G401.6 (cell line): ENCODE measurements around the gene RHCE.
"Not testable (repeated sequence)": the region's sequence is repeated elsewhere in the genome, so short reads cannot be mapped to it uniquely, and the experiment has no call there.

Experiments
- FAIRE-seq: peaks from 2 replicates; lab custom pipeline; 2012; peaks lifted over from hg19 to GRCh38; lab: Jason Lieb, UNC

The RHCE gene

GRCh38 chr1:25397549-25397948, 23.1 kb downstream of the RHCE start:
- FAIRE-seq, result not testable (repeated sequence)

DNA sequence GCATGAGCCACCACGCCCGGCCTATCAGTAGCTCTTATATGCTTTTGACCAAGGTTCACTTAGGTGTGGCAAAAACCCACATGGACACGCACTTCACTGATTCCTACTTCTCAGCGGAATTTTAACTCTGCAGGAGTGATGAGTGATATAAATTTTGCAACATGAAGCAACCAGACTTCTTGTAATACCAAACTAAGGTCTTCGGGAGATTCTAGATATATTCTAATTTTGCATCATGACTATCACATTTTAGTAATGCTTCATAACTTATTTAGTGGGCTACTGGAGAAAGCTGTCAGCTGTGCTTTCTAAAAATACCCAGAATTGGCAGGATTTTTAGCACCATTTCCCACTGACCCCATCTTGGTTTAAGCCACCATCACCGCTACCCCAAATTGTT, 27.8 kb downstream of the RHCE start:
- no peak for FAIRE-seq

- not testable (repeated sequence) for FAIRE-seq
Observed at GRCh38 chr1:25389721-25390120, 30.9 kb downstream of the RHCE start.

GRCh38 chr1:25388691-25389090, 31.9 kb downstream of the RHCE start:
- not testable (repeated sequence) for FAIRE-seq

DNA sequence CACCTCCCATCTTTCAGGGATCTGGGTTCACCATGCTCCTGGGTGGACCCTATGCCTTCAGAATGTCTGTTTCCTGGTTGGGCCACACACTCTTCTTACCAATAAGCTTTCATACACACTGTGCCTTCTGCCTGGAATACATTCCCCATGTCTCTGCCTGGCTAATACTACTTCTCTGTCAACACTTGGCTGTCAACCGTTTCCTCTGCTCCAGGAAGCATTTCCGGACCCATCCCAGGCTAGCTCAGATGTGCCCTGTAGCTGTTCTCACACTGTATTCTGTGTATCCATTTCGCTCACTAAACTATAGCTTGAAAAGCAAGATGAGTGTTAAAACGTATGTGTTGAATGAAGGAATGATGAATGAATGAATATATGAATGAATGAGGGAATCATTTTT, 33.5 kb downstream of the RHCE start:
- not testable (repeated sequence) for FAIRE-seq

- not testable (repeated sequence) for FAIRE-seq
Observed at GRCh38 chr1:25383875-25384274, 36.8 kb downstream of the RHCE start.

DNA sequence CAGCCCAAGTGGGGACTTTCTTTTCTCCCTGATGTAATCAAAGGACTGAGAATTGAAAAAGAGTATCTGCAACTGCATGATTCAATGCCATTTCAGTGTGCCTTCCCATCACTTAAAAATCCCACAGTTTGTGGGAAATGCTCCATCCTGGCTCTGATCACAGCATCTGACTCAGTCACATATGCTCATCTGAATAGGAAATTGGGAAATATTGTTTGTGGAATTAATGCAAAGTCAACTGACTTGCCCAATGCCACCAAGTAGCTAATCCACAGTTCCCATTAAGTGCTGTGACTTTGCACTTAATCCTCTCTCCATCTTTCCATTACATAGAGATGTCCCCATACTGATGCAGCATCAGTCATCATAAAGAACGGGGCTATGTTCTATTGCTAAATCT, 37.5 kb downstream of the RHCE start:
- not testable (repeated sequence) for FAIRE-seq

DNA sequence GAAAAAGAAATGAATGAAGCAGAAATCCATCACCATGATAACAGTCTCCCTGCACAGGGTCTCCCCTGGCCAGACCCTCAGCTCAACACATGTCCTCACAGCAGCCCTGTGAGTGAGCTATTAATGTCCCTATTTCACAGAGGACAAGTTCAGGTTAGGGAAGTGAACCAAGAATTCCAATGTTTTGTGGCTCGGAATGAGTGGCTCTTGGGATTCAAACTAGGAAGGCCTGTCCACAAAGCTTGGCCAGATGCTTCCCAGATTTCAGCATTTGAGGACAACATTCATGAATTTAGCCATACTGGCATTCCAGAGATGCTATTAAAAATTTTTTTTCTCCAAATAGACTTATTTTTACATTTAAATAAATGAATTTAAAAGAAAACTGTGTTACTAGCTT, 38.1 kb downstream of the RHCE start:
- FAIRE-seq, result not testable (repeated sequence)

- FAIRE-seq, result not testable (repeated sequence)
Observed at GRCh38 chr1:25378367-25378766, 42.3 kb downstream of the RHCE start.

- FAIRE-seq, result not testable (repeated sequence)
Observed at GRCh38 chr1:25371757-25372156, 48.9 kb downstream of the RHCE start.

- FAIRE-seq, result not testable (repeated sequence)
Observed at GRCh38 chr1:25369691-25370271, 50.8 kb downstream of the RHCE start.

DNA sequence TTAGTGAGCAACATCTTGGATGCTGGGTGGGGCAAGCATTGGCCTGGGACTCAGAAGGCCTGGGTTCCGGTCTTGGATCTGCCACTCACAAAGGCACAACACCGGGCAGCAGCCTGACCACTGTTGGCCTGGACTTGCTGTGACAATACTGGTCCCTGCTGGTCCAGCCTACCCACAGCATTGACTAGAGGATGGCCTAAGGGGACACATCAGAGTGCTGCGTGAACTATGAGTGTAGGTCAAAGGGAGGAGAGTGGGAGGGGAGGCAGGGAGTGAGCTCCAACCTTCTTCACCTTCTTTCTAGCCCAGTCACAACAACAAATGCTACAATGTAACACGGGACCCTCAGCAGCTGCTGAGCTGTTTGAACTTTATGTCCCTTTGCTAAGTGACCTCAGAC, 51.4 kb downstream of the RHCE start:
- FAIRE-seq, result no peak

- not testable (repeated sequence) for FAIRE-seq
Observed at GRCh38 chr1:25362634-25363559, 57.7 kb downstream of the RHCE start.

DNA sequence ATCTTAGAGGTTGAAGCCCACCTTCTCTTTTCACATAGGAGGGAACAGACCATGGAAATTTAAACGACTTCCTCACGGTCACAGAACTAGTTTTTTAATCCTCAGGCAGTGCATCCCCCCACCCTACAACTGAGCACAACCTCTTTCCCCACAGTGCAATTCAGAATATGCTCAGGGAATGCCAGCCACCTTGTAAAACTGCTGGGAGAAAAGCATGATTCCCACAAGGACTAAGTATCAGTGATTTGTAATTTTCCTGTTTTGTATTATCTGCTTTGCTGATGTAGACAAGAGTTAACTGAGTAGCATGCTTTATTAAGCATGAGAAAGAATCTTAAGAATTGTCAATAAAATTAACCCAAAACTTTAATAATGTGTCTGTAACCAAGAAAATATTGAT, 58.7 kb downstream of the RHCE start:
- FAIRE-seq, result no peak

DNA sequence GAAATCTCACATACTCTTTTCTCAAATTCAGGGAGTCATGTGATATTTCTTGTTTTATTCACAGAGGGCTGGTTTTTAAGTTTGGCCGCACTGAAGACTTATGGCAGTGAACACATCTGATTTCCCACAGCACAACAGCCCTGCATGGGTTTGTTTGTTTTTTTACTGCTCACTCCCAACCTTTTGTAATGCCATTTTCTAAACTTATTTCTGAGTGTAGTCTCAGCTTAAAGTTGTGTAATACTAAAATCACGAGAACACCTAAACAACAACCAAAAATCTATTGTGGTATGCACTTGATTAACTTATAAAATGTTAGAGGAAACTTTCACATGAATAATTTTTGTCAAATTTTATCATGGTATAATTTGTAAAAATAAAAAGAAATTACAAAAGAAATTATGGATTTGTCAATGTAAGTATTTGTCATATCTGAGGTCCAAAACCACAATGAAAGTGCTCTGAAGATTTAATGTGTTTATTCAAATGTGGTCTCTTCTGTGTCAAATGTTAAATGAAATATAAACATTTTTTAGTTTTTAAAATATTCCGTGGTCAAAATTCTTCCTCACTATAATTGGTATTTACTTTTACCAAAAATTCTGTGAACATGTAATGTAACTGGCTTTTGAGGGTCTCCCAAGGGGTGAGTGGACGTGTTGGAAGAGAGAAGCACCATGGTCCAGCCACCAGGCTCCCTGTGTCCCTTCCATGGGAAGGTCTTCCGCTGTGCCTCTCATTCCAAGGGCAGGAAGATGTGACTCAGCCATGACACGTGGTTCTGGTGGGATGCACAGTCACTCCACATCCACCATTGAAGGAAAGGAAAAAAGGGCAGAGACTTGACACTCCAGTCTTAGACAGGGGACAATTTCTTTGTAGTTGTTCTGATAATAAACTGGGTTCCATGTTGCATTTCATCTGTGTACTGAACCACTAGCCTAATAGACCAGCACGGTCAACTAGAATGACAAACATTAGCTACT, 59.7 kb downstream of the RHCE start:
- FAIRE-seq, result no peak

DNA sequence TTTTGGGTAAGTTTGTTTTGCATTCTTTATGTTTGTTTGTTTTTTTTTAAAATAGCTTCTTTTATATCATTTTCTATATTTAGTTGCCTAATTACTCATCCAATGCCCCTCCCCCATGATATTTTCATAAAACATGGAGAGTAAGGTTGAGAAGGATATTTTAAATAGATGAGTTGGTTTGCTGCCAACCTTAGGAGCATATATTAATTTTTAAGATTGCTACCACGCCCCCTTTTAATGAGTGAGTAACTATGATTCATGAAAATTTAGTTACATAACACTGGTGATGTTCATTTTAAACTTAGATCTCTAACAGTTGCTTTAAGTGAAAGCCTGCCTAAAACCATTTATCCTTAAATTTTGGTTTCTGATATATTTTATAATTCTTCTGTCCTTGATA, 63.8 kb downstream of the RHCE start:
- FAIRE-seq, result no peak

- no peak for FAIRE-seq
Observed at GRCh38 chr1:25356441-25356840, 64.2 kb downstream of the RHCE start.

- no peak for FAIRE-seq
Observed at GRCh38 chr1:25355841-25356395, 64.7 kb downstream of the RHCE start.

DNA sequence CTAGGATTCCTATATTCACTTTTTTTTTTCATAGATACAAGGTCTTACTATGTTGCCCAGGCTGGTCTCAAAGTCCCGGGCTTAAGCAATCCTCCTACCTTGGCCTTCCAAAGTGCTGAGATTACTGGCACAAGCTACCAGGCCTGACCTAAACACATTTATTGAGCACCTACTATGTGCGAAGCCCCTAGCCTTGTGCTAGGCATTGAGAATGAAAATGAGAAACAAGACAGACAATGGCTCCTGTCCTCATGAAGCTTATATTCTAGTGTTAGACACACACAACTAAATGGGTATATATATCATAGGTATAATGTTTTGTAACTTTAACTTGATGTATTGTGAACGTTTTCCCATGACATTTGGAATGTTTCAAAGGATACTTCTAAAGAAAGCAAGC, 71.0 kb downstream of the RHCE start:
- FAIRE-seq, result no peak

DNA sequence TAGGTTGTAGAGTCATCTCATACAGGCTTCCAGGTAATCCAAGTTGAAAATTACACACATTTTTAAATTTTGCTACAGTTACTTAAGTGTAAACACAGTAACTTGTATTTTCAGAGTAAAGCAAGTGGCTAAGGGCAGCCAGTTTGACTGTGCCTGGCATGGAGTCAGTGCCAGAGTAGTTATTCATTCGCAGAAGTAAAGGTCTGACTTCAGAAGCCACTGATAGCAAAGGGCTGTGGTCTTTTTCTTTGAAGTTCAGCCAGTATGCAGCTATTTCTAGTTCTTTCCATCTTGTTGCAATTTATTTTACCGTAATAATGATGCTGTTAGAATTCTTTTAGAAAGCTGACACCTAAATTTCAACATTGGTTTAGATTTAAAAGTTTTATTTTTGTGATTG, 73.1 kb downstream of the RHCE start:
- no peak for FAIRE-seq

DNA sequence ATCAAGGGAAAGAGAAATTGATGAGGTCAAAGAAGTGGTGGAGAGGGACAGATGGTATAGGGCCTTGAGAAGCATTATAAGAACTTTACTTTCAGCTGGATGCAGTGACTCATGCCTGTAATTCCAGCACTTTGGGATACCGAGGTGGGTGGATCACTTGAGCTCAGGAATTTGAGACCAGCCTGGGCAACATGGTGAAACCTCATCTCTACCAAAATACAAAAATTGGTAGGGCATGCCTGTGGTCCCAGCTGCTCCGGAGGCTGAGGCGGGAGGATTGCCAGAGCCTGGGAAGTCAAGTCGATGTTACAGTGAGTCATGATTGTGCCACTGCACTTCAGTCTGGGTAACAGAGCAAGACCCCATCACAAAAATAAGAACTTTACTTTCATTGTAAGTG, 76.8 kb downstream of the RHCE start:
- no peak for FAIRE-seq

DNA sequence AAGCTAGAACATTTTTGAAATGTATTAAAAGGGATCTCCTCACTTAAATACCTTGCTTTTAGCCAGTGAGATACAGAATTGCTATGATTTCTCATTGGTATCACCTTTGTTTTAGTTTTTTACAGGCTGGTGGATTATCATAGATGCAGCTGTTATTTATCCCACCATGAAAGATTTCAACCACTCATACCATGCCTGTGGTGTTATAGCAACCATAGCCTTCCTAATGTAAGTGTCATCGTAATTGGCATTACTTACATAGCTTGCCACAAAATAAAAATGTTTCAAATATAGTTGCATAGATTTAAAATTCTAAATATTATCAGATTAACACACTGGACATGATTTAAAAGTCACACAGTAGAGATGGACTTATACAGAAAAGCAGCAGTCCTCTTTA, 77.8 kb downstream of the RHCE start:
- FAIRE-seq, result no peak
